GM11168 (cell line): ENCODE data around the gene SNW1.

Experiments
- in situ Hi-C: fragments of 300-500 bp; cut with MboI; formaldehyde crosslinking; loops from one replicate; pipeline ENCODE4 v1.12.0; 2022; ENCODE audit warnings: low sequenced_read_pairs; ENCODE audit not compliant: unreplicated experiment

SNW1 gene

DNA sequence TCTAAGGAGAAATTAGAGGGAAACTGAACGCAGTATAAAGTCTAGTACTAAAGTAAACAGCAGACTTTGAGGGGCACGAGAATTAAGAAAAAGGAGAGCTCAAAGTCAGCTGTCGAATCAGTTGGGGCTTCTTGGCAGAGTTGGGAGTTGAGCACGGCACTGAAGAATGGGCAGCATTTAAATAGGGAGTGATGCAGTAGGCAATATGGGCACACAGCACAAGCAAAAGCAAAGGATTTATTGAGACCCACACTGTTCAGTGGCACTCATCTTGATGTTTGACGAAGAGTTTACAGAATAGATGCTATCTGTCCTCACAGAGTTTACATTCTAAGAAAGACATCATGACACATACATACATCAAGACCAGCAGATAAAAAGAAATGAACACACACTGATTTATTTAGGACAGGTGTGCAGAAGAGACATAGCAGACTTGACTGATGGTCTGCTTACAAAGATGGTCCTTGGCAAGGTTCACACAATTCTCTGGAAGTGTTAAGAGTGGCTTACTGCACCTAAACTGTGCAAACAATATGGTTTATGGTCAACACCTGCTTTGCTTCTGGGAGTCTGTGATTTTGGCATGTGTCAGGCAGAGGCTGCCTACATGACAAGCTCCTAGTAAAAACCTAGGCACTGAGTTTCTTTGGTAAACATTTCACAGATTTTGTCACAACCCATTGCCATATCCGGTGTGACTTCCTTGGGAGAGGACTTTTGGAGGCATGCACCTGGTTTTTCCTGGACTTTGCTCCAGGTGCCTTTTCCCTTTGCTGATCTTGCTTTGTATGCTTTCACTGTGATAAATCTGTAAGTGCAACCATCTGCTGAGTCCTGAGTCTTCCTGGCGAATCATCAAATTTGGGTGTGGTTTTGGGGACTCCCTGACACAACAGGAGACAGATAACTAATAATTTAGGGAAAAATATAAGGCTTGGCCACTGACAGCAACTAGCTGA, 79.5 kb downstream of the SNW1 start:
- in situ Hi-C loops: no loop called here

DNA sequence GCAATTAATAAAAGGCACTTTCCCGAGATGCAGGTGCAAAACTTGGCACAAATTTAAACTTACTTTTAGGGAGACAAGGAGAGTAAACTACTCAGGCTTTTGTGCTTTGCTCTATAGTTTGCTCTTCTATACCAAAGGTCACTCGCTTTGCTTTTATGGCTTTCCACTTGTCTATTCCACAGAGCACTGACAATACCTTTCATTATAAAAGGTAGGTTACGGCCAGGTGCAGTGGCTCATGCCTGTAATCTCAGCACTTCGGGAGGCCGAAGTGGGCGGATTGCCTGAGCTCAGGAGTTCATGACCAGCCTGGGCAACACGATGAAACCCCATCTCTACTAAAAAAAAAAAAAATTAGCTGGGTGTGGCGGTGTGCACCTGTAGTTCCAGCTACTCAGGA, 86.0 kb downstream of the SNW1 start:
- in situ Hi-C loops: loop anchor here (5.0 kb wide), 1 partner anchor 32 kb away; the partner anchor contains the start of genes ALKBH1 and SLIRP

DNA sequence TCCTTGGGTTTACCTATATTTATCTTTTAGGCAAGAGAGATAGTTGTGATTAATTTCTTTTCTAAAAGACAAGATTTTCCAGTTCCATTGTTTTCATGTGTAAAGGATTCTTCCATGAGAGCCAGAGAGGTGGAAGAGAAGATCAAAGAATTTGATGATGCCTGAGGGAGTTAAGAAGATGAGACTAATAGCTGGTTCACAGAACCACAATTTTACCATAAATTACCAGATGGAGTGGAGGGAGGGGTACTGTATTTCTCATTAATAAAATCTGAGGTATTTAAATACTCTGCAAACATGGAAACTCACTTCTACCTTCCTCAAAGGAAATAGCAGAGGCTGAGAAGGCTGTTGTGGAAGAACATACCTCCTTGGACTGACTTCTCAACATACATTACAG, 87.8 kb downstream of the SNW1 start:
- in situ Hi-C loops: loop anchor here (5.0 kb wide), 1 partner anchor 34 kb away; the partner anchor contains the start of genes ALKBH1 and SLIRP
